Activated naive CD8-positive, alpha-beta T cell treated with anti-CD3 and anti-CD28 coated beads, Interleukin-2, amount 10 ng/mL, durations not matched to agents 7 days and 5 days (primary cell): ENCODE results near the gene HM13. TPM values are rescaled to one million over a fixed set of nuclear protein-coding genes. Genes with fewer than 3 reads are reported as not detected.
A peak's percentile ranks its signal among the peaks of the same experiment; 100 is the strongest.
"Not testable (repeated sequence)": the region's sequence is repeated elsewhere in the genome, so short reads cannot be mapped to it uniquely, and the experiment has no call there.

Source experiments
- ATAC-seq: fragments of 150-1000 bp; cut with Tn5 transposase; one replicate; pipeline ENCODE4 v1.10.0; 2021; ENCODE audit warnings: low read depth, moderate library complexity
- POLR2A ChIA-PET: fragments of 350-600 bp; sonication (Branson Sonifier 250); formaldehyde crosslinking; loops from one replicate; lab custom pipeline; 2021; ENCODE audit warnings: antibody characterized with exemption; lab: Charles Lee
- DNase-seq: peaks from one replicate; pipeline ENCODE4 v3.0.0; 2021
- H3K27ac Mint-ChIP-seq: one replicate; pipeline ENCODE4 v1.8.0; 2022; ENCODE audit warnings: mild to moderate bottlenecking, mixed read lengths
- H3K27me3 Mint-ChIP-seq: one replicate; pipeline ENCODE4 v1.8.0; 2022; ENCODE audit warnings: mild to moderate bottlenecking, moderate library complexity, mixed read lengths
- H3K36me3 Mint-ChIP-seq: one replicate; pipeline ENCODE4 v1.8.0; 2021; ENCODE audit warnings: mild to moderate bottlenecking, mixed read lengths
- H3K4me1 Mint-ChIP-seq: one replicate; pipeline ENCODE4 v1.8.0; 2021; ENCODE audit warnings: mixed read lengths
- H3K4me3 Mint-ChIP-seq: one replicate; pipeline ENCODE4 v1.8.0; 2022; ENCODE audit warnings: mild to moderate bottlenecking, moderate library complexity, mixed read lengths
- H3K9me3 Mint-ChIP-seq: one replicate; pipeline ENCODE4 v1.8.0; 2021; ENCODE audit warnings: mixed read lengths
- total RNA-seq, 2 experiments: library from RNA; stranded (reverse); gene quantifications; one replicate each; pipeline ENCODE4 v1.2.3, GENCODE V29; 2021

Gene HM13
- total RNA-seq, 2 experiments from 2014 or later: 112 to 120 TPM

DNA sequence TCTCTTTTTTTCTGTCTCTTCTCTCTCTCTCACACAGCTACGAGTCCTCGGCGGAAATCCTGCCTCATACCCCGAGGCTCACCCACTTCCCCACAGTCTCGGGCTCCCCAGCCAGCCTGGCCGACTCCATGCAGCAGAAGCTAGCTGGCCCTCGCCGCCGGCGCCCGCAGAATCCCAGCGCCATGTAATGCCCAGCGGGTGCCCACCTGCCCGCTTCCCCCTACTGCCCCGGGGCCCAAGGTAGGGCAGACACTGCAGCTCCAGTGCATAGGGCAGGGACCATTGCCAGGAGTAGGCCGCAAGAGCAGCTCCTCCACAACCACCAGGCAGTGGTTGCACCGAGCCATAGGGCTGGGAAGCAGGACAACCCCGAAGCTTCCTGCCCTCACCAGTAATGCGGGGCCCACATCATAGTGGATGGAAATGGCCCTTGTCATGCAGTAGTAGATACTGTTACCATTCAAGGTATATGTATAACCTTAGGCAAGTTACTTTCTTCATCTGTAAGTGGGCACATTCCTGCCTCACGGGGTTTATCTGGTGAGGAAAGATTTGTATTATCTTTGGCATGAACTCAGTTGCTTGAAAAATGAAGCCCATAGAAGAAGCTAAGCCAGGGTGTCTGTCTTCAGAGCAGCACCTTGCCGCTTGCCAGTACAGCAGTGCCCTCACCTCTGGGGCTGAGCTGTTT lies 53.9 kb downstream of the HM13 start:
- ATAC-seq (no peak), DNase-seq (no peak)
- Mint-ChIP-seq H3K4me1 (peaks cover 14% of the 10 kb centered on the region), H3K27me3 (no peaks in the 10 kb centered on the region), H3K4me3 (no peak overlapping the region), H3K9me3 (no peaks in the 10 kb centered on the region), H3K27ac (peak overlapping the region; percentile 60), H3K36me3 (peaks cover 6% of the 10 kb centered on the region)
- POLR2A ChIA-PET: interaction anchor here (0.5 to 2.8 kb wide), 4 partner anchors 19 to 45 kb away, joined by 3 to 10 read pairs (median 4); partner anchors contain the start of gene ID1

DNA sequence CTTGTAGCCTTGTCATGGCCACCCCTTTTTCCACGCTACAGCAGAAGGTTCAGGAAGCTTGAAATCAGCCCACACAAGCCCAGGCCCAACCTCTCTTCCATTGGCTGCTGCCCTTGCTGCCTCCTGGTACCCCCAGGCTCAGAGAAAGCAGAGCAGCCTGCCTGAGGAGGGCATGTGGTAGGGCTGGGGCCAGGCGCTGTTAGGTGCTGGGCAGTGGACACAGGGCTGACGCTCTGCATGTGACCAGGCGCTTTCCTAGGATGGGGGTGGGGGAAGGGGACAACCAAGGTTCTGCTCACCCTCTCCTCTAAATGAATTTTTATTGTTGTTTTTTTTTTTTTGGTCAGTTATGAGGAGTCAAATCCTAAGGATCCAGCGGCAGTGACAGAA lies 54.5 kb downstream of the HM13 start:
- Mint-ChIP-seq H3K27me3 (no peaks in the 10 kb centered on the region), H3K4me3 (no peak overlapping the region), H3K4me1 (peaks cover 19% of the 10 kb centered on the region), H3K9me3 (no peaks in the 10 kb centered on the region), H3K36me3 (peaks cover 6% of the 10 kb centered on the region), H3K27ac (no peak overlapping the region)
- POLR2A ChIA-PET: interaction anchor here (2.8 kb wide), 1 partner anchor 36 kb away, joined by 10 read pairs; the partner anchor contains the start of gene ID1
- DNase-seq (no peak), ATAC-seq (no peak)

DNA sequence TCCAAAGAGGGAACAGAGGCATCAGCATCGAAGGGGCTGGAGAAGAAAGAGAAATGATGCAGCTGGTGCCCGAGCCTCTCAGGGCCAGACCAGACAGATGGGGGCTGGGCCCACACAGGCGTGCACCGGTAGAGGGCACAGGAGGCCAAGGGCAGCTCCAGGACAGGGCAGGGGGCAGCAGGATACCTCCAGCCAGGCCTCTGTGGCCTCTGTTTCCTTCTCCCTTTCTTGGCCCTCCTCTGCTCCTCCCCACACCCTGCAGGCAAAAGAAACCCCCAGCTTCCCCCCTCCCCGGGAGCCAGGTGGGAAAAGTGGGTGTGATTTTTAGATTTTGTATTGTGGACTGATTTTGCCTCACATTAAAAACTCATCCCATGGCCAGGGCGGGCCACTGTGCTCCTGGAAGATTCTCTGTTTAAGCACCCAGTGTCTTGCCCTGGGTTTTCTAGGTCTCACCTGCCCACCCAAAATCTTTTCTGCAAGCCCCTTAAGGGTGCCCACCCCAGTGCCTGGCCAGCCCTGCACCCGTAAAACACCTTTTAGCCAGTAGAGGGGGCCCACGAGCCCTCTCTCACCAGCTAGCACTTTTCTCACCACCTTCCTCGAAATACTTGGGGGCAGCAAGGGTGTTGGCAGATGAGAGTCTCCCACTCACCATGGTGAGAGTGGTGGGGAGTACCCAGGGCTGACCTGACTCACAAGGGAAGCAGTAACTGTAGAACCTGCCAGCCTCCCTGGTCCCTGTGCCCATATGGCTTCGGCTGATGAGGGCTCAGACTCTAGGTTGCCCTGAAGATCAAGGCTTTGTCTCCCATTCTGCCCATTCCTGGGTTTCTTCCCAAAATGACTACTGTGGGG lies 55.1 kb downstream of the HM13 start:
- no peak for ATAC-seq
- POLR2A ChIA-PET: interaction anchor here (1.1 to 2.8 kb wide), 3 partner anchors 36 to 43 kb away, joined by 4 to 10 read pairs (median 8); partner anchors contain the start of gene ID1

DNA sequence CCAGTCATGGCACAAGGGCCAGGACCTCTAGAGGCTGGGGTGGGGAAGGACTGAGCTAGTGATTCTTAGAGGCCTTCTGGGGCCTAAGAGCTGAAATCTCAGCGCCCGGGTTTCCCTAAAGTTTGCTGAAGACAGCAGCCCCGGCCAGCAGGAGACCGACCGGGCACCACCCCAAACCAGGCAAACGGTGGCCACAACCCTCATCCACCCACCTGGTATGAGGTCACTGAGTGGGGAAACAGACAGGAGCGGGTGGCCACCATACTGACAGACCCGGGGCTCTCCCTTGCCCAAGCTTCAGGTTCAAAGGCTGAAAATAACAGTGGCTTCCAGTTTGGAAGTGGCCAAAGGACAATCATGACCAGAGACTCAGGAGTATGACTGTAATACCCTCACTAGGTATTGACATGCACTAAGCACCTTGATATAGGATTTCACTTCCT lies 55.8 kb downstream of the HM13 start:
- Mint-ChIP-seq H3K27me3 (no peaks in the 10 kb centered on the region), H3K4me3 (no peak overlapping the region), H3K9me3 (no peaks in the 10 kb centered on the region), H3K27ac (no peak overlapping the region), H3K4me1 (peaks cover 21% of the 10 kb centered on the region), H3K36me3 (no peaks in the 10 kb centered on the region)
- POLR2A ChIA-PET: interaction anchor here (1.1 to 2.8 kb wide), 3 partner anchors 35 to 43 kb away, joined by 4 to 10 read pairs (median 8); partner anchors contain the start of gene ID1
- ATAC-seq (no peak), DNase-seq (no peak)

More for the DNA sequence above, 55.1 kb downstream of the HM13 start:
- peak; percentile 76 for DNase-seq
- peaks cover 3% of the 10 kb centered on the region for H3K36me3 Mint-ChIP-seq
- peaks cover 21% of the 10 kb centered on the region for H3K4me1 Mint-ChIP-seq
- no peaks in the 10 kb centered on the region for H3K27me3 Mint-ChIP-seq
- H3K9me3 Mint-ChIP-seq: no peaks in the 10 kb centered on the region
- no peak overlapping the region for H3K4me3 Mint-ChIP-seq
- H3K27ac Mint-ChIP-seq: no peak overlapping the region

DNA sequence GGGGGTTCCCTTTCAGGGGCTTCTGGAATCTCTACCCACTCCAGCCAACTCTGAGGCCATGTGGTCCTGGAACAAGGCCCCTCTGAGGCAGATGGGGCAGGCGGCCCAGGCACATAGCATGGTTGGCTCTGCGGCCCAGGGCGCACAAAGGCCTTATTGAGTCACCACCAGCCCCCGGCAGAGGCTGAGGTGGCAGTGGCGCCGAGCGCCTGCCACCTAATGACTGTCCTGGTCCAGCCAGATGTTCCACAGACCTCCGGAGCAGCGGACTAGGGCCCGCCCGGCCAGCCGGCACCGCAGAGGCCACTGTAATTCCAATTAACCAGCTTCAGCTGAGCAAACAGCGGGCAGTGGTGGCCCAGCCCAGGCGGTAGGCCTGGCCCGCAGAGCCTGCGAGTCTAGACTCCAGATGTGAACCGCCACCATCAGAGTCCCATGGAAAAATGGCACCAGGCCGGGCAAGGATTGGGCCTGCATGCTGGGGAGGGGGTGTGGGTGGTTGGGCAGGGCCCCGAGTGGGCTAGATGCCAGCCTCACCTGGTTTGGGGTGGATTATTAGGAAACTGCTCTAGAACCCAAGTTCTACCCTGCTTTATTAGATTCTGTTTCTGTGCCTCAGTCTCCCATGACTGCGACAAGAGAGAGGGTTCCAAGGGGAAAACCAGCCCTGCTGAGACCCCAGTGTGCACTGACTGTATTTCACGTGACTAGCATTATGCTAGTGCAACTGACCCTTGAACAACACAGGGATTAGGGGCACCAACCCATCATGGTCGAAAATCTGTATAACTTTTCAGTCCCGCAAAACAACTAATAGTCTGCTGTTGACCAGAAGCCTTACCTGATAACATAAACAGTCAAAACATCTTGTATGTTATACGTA lies 56.7 kb downstream of the HM13 start:
- Mint-ChIP-seq H3K4me3 (peak overlapping the region; percentile 88), H3K36me3 (no peaks in the 10 kb centered on the region), H3K27ac (no peak overlapping the region), H3K27me3 (no peaks in the 10 kb centered on the region), H3K4me1 (peaks cover 18% of the 10 kb centered on the region), H3K9me3 (no peaks in the 10 kb centered on the region)
- POLR2A ChIA-PET: interaction anchor here (3.3 to 4.0 kb wide), 2 partner anchors 34 to 42 kb away, joined by 19 to 36 read pairs; partner anchors contain the start of gene ID1
- DNase-seq: no peak
- no peak for ATAC-seq

DNA sequence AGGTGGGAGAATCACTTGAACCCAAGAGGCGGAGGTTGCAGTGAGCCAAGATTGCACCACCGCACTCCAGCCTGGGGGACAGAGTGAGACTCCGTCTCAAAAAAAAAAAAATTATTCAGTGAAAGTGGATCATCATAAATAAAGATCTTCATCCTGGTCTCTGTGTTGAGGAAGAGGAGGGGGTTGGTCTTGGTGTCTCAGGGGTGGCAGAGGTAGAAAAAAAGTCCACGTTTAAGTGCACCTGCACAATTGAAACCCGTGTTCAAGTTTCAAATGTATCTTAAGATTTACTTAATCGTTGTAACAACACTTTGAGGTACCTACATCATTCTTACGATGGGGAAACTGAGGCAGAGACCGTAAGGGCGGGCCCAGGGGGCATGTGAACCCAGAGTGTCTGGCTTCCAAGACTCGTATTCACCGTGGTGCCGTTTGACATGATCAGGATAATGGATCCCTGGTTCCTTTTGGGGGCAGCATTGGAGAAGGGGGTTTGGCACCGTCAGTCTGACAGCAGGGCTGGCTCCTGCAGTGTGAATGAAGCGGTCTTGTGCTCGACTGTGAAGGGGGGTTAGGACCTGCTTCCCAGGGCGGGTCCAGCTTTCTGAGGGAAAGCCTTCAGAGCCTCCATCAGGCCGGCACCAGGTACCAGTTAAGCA lies 57.9 kb downstream of the HM13 start:
- Mint-ChIP-seq H3K9me3 (no peaks in the 10 kb centered on the region), H3K36me3 (no peaks in the 10 kb centered on the region), H3K27ac (peak overlapping the region; percentile 93), H3K4me3 (peak overlapping the region; percentile 88), H3K4me1 (peaks cover 15% of the 10 kb centered on the region), H3K27me3 (no peaks in the 10 kb centered on the region)
- POLR2A ChIA-PET: interaction anchor here (1.0 to 4.0 kb wide), 8 partner anchors 15 to 150 kb away, joined by 3 to 36 read pairs (median 4); partner anchors contain the start of genes BCL2L1 and ID1
- ATAC-seq (no peak), DNase-seq (no peak)

DNA sequence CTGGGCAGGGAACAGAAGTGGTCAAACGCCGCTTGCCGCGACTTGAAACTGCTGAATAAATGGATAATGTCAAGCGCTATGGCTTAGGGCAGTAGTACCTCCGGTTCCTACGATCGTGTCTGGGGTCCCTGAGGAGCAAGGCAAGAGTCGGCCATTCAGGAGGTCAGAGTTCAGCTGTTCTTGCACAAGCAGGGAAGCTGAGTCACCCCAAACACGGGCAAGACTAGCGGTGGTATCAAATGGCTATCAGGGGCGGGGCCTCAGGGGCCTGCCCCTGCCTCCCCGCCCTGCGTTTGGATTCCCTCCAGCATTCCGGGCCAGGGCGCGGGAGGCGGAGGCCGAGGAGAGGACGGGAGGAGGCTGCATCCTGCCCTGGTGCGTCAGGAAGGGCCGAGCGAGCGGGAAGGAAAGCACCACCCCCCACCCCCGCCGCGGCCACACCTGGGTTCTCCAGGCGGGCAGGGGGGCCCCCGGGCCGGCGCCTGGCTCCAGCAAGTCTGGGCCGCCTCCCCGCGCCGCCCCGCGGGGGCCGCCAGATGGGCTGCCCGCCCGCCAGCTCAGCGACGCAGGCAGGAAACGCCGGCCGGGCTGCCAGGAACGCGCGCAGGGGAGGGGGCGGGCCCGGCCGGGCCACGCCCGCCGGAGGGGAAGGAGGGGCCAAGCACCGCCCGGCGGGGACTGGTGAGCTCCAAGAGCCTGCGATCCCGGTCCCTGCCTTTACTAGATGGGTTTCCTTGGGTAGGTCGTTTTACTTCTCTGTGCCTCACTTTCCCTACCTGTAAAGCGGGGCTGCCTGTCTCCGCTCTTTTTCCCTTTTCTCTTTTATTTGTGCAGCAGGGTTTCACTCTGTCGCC lies 58.7 kb downstream of the HM13 start:
- peak; percentile 89 for DNase-seq
- Mint-ChIP-seq H3K27me3 (no peaks in the 10 kb centered on the region), H3K4me3 (peak overlapping the region; percentile 93), H3K27ac (peak overlapping the region; percentile 93), H3K36me3 (no peaks in the 10 kb centered on the region), H3K9me3 (no peaks in the 10 kb centered on the region), H3K4me1 (peaks cover 17% of the 10 kb centered on the region)
- POLR2A ChIA-PET: interaction anchor here (0.6 to 4.0 kb wide), 21 partner anchors 10 to 175 kb away, joined by 3 to 36 read pairs (median 4); partner anchors contain the start of genes BCL2L1 and ID1
- ATAC-seq: peak; percentile 90

DNA sequence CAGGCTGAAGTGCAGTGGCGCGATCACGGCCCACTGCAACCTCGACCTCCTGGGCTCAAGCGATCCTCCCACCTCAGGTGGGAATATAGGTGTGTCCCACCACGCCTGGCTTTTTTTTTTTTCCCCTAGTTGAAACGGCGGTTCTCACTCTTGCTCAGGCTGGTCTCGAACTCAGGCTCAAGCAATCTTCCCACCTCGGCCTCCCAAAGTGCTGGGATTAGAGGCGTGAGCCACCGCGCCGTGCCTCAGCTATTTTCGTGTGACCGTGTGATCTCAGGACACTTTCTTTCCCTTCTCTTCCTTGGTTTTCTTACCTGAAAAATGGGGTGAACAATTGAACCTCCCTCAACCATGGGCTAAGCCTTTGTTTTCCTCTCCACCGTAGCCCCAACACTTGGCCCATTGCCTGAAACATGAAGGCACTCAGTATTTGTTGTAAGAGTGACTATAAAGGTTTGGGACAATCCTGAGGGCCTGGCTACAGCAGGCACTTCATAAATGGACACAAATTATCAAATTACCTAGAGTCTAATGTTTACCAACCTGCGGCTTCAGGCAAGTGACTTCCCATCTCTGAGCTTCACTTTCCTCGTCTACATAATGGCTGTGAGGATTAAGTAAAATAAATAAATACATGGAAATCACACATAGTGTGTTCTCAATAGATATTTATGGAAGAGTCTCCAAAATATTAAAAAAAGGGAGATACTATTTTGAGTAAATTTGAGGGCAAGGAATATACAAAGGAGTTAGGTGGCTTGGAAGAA lies 59.5 kb downstream of the HM13 start:
- Mint-ChIP-seq H3K4me1 (peaks cover 18% of the 10 kb centered on the region), H3K4me3 (peak overlapping the region; percentile 93), H3K9me3 (no peaks in the 10 kb centered on the region), H3K36me3 (no peaks in the 10 kb centered on the region), H3K27ac (peak overlapping the region; percentile 87), H3K27me3 (no peaks in the 10 kb centered on the region)
- POLR2A ChIA-PET: interaction anchor here (0.6 to 4.0 kb wide), 16 partner anchors 11 to 174 kb away, joined by 3 to 36 read pairs (median 4); partner anchors contain the start of gene ID1
- DNase-seq: no peak
- peak; percentile 5 for ATAC-seq

DNA sequence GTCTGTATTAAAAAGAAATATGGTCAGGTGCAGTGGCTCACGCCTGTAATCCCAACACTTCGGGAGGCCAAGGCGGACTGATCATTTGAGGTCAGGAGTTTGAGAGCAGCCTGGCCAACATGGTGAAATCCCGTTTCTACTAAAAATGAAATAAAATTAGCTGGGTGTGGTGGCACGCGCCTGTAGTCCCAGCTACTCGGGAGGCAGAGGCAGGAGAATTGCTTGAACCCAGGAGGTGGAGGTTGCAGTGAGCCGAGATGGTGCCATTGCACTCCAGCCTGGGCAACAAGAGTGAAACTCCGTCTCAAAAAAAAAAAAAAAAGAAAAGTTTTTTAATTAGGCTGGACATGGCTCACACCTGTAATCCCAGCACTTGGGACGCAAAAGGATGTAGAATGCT lies 60.7 kb downstream of the HM13 start:
- H3K9me3 Mint-ChIP-seq, H3K27ac Mint-ChIP-seq, ATAC-seq, H3K36me3 Mint-ChIP-seq, H3K4me3 Mint-ChIP-seq, H3K27me3 Mint-ChIP-seq, DNase-seq: not testable (repeated sequence)
- peaks cover 20% of the 10 kb centered on the region for H3K4me1 Mint-ChIP-seq
- POLR2A ChIA-PET: interaction anchor here (0.7 to 4.0 kb wide), 2 partner anchors 38 to 111 kb away, joined by 3 to 19 read pairs; no protein-coding TSS in a partner anchor

DNA sequence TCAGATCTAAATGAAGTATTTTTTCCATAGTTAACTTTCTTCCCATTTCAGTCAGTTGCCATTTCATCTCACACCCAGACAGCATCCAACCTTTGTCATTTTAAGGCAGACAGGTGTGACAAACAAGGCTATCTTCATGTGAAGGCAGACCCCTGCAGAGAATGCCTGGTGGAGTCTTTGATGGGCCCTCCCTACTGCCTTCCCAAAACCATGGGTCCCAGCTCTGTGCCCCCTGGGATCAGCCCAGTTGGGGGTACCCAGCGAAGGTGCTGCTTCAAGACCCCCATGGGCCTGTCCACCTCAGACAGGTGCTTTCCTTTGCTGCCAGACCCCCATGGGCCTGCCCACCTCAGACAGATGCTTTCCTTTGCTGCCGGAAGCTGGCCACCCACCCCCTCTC lies 62.5 kb downstream of the HM13 start:
- no peak for DNase-seq
- ATAC-seq: no peak
- no peak overlapping the region for H3K4me3 Mint-ChIP-seq
- peaks cover 20% of the 10 kb centered on the region for H3K4me1 Mint-ChIP-seq
- no peaks in the 10 kb centered on the region for H3K9me3 Mint-ChIP-seq
- H3K27me3 Mint-ChIP-seq: no peaks in the 10 kb centered on the region
- H3K27ac Mint-ChIP-seq: no peak overlapping the region
- H3K36me3 Mint-ChIP-seq: no peaks in the 10 kb centered on the region
- POLR2A ChIA-PET: interaction anchor here (1.6 to 1.9 kb wide), 2 partner anchors 26 to 36 kb away, joined by 6 read pairs; no protein-coding TSS in a partner anchor
